Measurements from ENCODE around the gene EIF3L.
A peak's percentile ranks its signal among the peaks of the same experiment; 100 is the strongest.

Gene EIF3L

GRCh38 chr22:37905534-37906363 is 56.5 kb downstream of the EIF3L start, which contains the start of gene MICALL1:
Gene MICALL1, plus strand, starts transcription at chr22:37906297. Its CDS starts 126 bp downstream, at chr22:37906423.
- DNase-seq (ENCODE audit: low read depth): peak; percentile 53

- DNase-seq (ENCODE audit: low read depth): peak; percentile 12
Measured at GRCh38 chr22:37906364-37907008, 57.3 kb downstream of the EIF3L start.

GRCh38 chr22:37907036-37907954 is 58.1 kb downstream of the EIF3L start:
- DNase-seq (ENCODE audit: low read depth): no peak

GRCh38 chr22:37909766-37910165 is 60.5 kb downstream of the EIF3L start:
- no peak for DNase-seq (ENCODE audit: low read depth)

- no peak for DNase-seq (ENCODE audit: low read depth)
Measured at GRCh38 chr22:37910890-37911672, 61.9 kb downstream of the EIF3L start.

- DNase-seq (ENCODE audit: low read depth): no peak
Measured at GRCh38 chr22:37911697-37912096, 62.5 kb downstream of the EIF3L start.

GRCh38 chr22:37912171-37912570 is 63.0 kb downstream of the EIF3L start:
- no peak for DNase-seq (ENCODE audit: low read depth)

GRCh38 chr22:37913233-37913721 is 64.1 kb downstream of the EIF3L start:
- DNase-seq (ENCODE audit: low read depth): no peak

GRCh38 chr22:37916311-37916710 is 67.1 kb downstream of the EIF3L start:
- no peak for DNase-seq (ENCODE audit: low read depth)

GRCh38 chr22:37917874-37918548 is 68.8 kb downstream of the EIF3L start:
- no peak for DNase-seq (ENCODE audit: low read depth)

GRCh38 chr22:37918580-37919270 is 69.5 kb downstream of the EIF3L start:
- DNase-seq (ENCODE audit: low read depth): no peak

- DNase-seq (ENCODE audit: low read depth): no peak
Measured at GRCh38 chr22:37920126-37920525, 70.9 kb downstream of the EIF3L start.

- DNase-seq (ENCODE audit: low read depth): no peak
Measured at GRCh38 chr22:37922191-37922590, 73.0 kb downstream of the EIF3L start.

GRCh38 chr22:37923927-37924326 is 74.7 kb downstream of the EIF3L start:
- no peak for DNase-seq (ENCODE audit: low read depth)

GRCh38 chr22:37924386-37925065 is 75.3 kb downstream of the EIF3L start:
- no peak for DNase-seq (ENCODE audit: low read depth)

GRCh38 chr22:37925330-37925729 is 76.1 kb downstream of the EIF3L start:
- DNase-seq (ENCODE audit: low read depth): no peak

- no peak for DNase-seq (ENCODE audit: low read depth)
Measured at GRCh38 chr22:37925767-37926166, 76.5 kb downstream of the EIF3L start.

- no peak for DNase-seq (ENCODE audit: low read depth)
Measured at GRCh38 chr22:37926358-37926757, 77.1 kb downstream of the EIF3L start.

Measured in activated T-helper 9 cell treated with anti-CD3 and anti-CD28 coated beads, Interleukin-2, amount 50 U/mL, for 16 hours (primary cell).